NCI-H446 treated with DMSO at 0.1 percent for 48 hours (cell line): ENCODE measurements around the gene CRYBB1.

ENCODE experiments used
- DNase-seq: peaks from one replicate; lab custom pipeline; 2025; lab: John Stamatoyannopoulos, UW

The CRYBB1 gene

GRCh38 chr22:26577081-26577480 lies 40.7 kb downstream of the CRYBB1 start:
- DNase-seq, result no peak

GRCh38 chr22:26576026-26576680 lies 41.7 kb downstream of the CRYBB1 start:
- no peak for DNase-seq

- no peak for DNase-seq
Observed at GRCh38 chr22:26574001-26574723, 43.7 kb downstream of the CRYBB1 start.

GRCh38 chr22:26573026-26573662 lies 44.7 kb downstream of the CRYBB1 start:
- no peak for DNase-seq

- DNase-seq, result no peak
Observed at GRCh38 chr22:26570864-26571525, 46.8 kb downstream of the CRYBB1 start.

- no peak for DNase-seq
Observed at GRCh38 chr22:26570115-26570514, 47.7 kb downstream of the CRYBB1 start.

GRCh38 chr22:26568207-26568706 lies 49.6 kb downstream of the CRYBB1 start:
- no peak for DNase-seq

- DNase-seq, result no peak
Observed at GRCh38 chr22:26567610-26568009, 50.2 kb downstream of the CRYBB1 start.

- no peak for DNase-seq
Observed at GRCh38 chr22:26566994-26567393, 50.8 kb downstream of the CRYBB1 start.

- no peak for DNase-seq
Observed at GRCh38 chr22:26565889-26566288, 51.9 kb downstream of the CRYBB1 start.

GRCh38 chr22:26565181-26565580 lies 52.6 kb downstream of the CRYBB1 start:
- no peak for DNase-seq

GRCh38 chr22:26564672-26565071 lies 53.2 kb downstream of the CRYBB1 start:
- no peak for DNase-seq

GRCh38 chr22:26564181-26564580 lies 53.6 kb downstream of the CRYBB1 start:
- no peak for DNase-seq

GRCh38 chr22:26563022-26563421 lies 54.8 kb downstream of the CRYBB1 start:
- DNase-seq, result no peak

GRCh38 chr22:26561756-26562417 lies 55.9 kb downstream of the CRYBB1 start:
- DNase-seq, result peak; percentile 22

- no peak for DNase-seq
Observed at GRCh38 chr22:26559961-26560575, 57.8 kb downstream of the CRYBB1 start.

- DNase-seq, result no peak
Observed at GRCh38 chr22:26558248-26558895, 59.5 kb downstream of the CRYBB1 start.

GRCh38 chr22:26556904-26557303 lies 60.9 kb downstream of the CRYBB1 start:
- DNase-seq, result no peak

GRCh38 chr22:26555478-26555877 lies 62.3 kb downstream of the CRYBB1 start:
- DNase-seq, result no peak

- DNase-seq, result no peak
Observed at GRCh38 chr22:26554956-26555355, 62.9 kb downstream of the CRYBB1 start.
